ENCODE measurements around the gene KCNQ5. TPM values are rescaled to one million over a fixed set of nuclear protein-coding genes. Genes with fewer than 3 reads are reported as not detected.

The KCNQ5 gene
- total RNA-seq, 2 donors from 2014 or later: 0.22 to 0.56 TPM

- no peaks in the 10 kb centered on the region for H3K27me3 ChIP-seq
- H3K27ac ChIP-seq: no peak overlapping the region
- H3K9me3 ChIP-seq: no peaks in the 10 kb centered on the region
- TF ChIP-seq CTCF (IDR thresholded peaks at IDR 0.05): no peak
- intact Hi-C loops (cut with DNase I): no loop called here
- no peak for DNase-seq
- no peaks in the 10 kb centered on the region for H3K36me3 ChIP-seq
- no peak overlapping the region for H3K4me3 ChIP-seq
- no peak overlapping the region for H3K9ac ChIP-seq (ENCODE audit: low read depth in 2 of 2, low read length in 2 of 2)
- no peaks in the 10 kb centered on the region for H3K4me1 ChIP-seq
Observed at GRCh38 chr6:73003302-73003701, 381.4 kb downstream of the KCNQ5 start.

- no peak for TF ChIP-seq CTCF (IDR thresholded peaks at IDR 0.05)
- no peak for DNase-seq
- H3K27ac ChIP-seq: no peak overlapping the region
- H3K4me3 ChIP-seq: no peak overlapping the region
- intact Hi-C loops (cut with DNase I): no loop called here
- no peaks in the 10 kb centered on the region for H3K4me1 ChIP-seq
- H3K9ac ChIP-seq (ENCODE audit: low read depth in 2 of 2, low read length in 2 of 2): no peak overlapping the region
- H3K9me3 ChIP-seq: no peaks in the 10 kb centered on the region
- H3K36me3 ChIP-seq: no peaks in the 10 kb centered on the region
- H3K27me3 ChIP-seq: no peaks in the 10 kb centered on the region
Observed at GRCh38 chr6:73004231-73004630, 382.4 kb downstream of the KCNQ5 start.

GRCh38 chr6:73004861-73005260 is 383.0 kb downstream of the KCNQ5 start:
- no peak overlapping the region for H3K4me3 ChIP-seq
- H3K9ac ChIP-seq (ENCODE audit: low read depth in 2 of 2, low read length in 2 of 2): no peak overlapping the region
- DNase-seq: no peak
- TF ChIP-seq CTCF (IDR thresholded peaks at IDR 0.05): no peak
- no peak overlapping the region for H3K27ac ChIP-seq
- no peaks in the 10 kb centered on the region for H3K9me3 ChIP-seq
- H3K36me3 ChIP-seq: no peaks in the 10 kb centered on the region
- no peaks in the 10 kb centered on the region for H3K27me3 ChIP-seq
- H3K4me1 ChIP-seq: no peaks in the 10 kb centered on the region
- intact Hi-C loops (cut with DNase I): no loop called here

GRCh38 chr6:73006146-73006545 is 384.3 kb downstream of the KCNQ5 start:
- Histone ChIP-seq H3K27me3 (no peaks in the 10 kb centered on the region), H3K4me3 (no peak overlapping the region), H3K4me1 (no peaks in the 10 kb centered on the region), H3K9ac (ENCODE audit: low read depth in 2 of 2, low read length in 2 of 2) (no peak overlapping the region), H3K27ac (no peak overlapping the region), H3K36me3 (no peaks in the 10 kb centered on the region), H3K9me3 (no peaks in the 10 kb centered on the region)
- no peak for DNase-seq
- TF ChIP-seq CTCF (IDR thresholded peaks at IDR 0.05): no peak
- intact Hi-C loops (cut with DNase I): no loop called here

DNA sequence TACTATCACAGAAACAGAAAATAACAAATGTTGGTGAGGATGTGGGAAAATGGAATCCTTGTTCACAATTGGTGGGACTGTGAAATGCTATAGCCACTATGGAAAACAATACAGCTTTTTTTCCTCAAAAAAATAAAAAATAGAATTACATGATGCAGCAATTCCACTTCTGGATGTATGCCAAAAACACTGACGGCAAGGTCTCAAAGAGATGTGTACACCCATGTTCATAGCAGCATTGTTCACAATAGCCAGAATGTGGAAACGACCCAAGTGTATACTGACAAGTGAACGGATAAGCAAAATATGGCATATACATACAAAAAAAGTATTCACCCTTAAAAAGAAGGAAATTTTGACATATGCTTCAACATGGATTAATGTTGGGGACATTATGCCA is 390.1 kb downstream of the KCNQ5 start:
- TF ChIP-seq CTCF (IDR thresholded peaks at IDR 0.05): no peak
- H3K9me3 ChIP-seq: no peaks in the 10 kb centered on the region
- intact Hi-C loops (cut with DNase I): no loop called here
- H3K4me1 ChIP-seq: no peaks in the 10 kb centered on the region
- DNase-seq: no peak
- no peak overlapping the region for H3K9ac ChIP-seq (ENCODE audit: low read depth in 2 of 2, low read length in 2 of 2)
- H3K27ac ChIP-seq: no peak overlapping the region
- no peak overlapping the region for H3K4me3 ChIP-seq
- no peaks in the 10 kb centered on the region for H3K27me3 ChIP-seq
- H3K36me3 ChIP-seq: no peaks in the 10 kb centered on the region

GRCh38 chr6:73017476-73017875 is 395.6 kb downstream of the KCNQ5 start:
- Histone ChIP-seq H3K36me3 (no peaks in the 10 kb centered on the region), H3K27me3 (no peaks in the 10 kb centered on the region), H3K9ac (ENCODE audit: low read depth in 2 of 2, low read length in 2 of 2) (no peak overlapping the region), H3K9me3 (no peaks in the 10 kb centered on the region), H3K4me3 (no peak overlapping the region), H3K27ac (no peak overlapping the region), H3K4me1 (no peaks in the 10 kb centered on the region)
- intact Hi-C loops (cut with DNase I): no loop called here
- no peak for TF ChIP-seq CTCF (IDR thresholded peaks at IDR 0.05)
- DNase-seq: no peak
